ELF-1 (cell line): ENCODE results near the gene HHLA2.
"Not testable (repeated sequence)": the region's sequence is repeated elsewhere in the genome, so short reads cannot be mapped to it uniquely, and the experiment has no call there.

Experiments used
- DNase-seq: peaks from one replicate; pipeline ENCODE4 v3.0.0-alpha.2; 2016; ENCODE audit warnings: low read depth, low spot score

The HHLA2 gene, protein sequence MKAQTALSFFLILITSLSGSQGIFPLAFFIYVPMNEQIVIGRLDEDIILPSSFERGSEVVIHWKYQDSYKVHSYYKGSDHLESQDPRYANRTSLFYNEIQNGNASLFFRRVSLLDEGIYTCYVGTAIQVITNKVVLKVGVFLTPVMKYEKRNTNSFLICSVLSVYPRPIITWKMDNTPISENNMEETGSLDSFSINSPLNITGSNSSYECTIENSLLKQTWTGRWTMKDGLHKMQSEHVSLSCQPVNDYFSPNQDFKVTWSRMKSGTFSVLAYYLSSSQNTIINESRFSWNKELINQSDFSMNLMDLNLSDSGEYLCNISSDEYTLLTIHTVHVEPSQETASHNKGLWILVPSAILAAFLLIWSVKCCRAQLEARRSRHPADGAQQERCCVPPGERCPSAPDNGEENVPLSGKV

DNA sequence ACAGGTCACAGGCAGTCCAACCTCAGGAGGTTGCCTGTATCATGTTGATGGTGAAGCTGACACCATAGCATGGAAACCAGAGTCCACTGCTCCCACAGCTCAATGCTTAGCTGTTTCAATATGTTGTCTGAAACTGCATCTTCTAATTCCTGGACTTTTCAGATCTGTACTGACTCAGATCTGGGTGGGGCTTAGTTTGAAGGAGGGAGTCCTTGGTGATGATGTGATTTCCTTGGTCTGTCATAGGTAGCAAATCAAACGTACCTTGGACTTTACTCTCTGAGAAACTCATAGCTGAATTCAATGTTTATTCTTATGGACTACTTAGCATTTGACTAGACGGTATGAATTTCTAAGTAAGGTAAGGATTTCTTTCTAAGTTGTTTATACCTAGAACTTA lies at the start of gene HHLA2:
Gene HHLA2, plus strand, starts transcription at position 310 of the 400 bp plus-strand sequence. CDS start 55,266 bp downstream, outside the sequence.
- no peak for DNase-seq

DNA sequence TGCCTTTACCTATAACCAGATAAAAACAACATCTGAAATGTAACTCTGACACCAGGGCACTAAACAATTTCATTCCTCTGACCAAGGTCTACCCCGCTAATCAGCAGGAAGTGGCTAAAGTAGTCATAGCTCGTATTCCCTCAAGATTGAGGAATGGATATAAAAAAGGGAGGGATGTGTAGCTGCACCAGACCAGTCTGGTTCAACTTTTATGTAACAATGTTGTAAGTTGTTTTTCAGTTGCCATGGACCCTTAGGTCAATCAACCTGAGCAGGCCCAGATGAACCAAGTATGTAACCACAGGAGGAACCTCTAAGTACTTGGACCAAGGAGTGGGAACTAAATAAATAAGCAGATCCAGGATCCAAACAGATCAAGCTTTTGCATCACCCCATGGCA lies 45.7 kb upstream of the HHLA2 start:
- DNase-seq, result no peak

DNA sequence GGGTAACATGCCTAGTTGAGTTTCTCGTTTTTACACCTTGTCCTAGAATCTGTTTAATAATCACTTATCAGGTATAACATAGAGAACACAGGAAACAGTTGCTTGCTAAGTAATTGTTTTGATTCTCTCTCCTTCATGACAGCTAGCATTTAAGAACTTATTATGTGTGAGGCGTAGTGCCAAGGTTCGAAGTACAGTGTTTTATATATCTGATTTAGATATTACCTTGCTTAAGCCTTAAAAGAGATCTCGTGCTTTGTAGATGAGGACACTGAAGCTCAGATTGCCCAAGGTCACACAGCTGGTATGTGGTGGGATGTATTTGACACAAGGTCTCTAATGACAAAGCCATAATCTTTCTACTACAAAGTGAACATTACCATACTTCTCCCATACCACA lies 45.1 kb upstream of the HHLA2 start:
- no peak for DNase-seq

DNA sequence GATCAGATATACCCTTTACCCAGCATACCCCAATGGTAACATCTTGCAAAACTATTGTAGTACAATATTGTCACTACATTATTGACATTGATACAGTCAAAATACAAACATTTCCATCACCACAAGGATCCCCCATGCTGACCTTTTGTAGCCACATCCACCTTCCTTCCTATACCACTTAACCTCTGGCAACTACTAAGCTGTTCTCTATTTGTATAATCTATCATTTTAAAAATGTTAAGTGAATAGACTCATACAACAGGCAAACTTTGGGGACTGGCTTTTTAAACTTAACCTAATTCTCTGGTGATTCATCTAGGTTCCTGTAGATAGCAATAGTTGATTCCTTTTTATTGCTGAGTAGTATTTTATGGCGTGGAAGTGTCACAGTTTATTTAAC lies 44.5 kb upstream of the HHLA2 start:
- no peak for DNase-seq

DNA sequence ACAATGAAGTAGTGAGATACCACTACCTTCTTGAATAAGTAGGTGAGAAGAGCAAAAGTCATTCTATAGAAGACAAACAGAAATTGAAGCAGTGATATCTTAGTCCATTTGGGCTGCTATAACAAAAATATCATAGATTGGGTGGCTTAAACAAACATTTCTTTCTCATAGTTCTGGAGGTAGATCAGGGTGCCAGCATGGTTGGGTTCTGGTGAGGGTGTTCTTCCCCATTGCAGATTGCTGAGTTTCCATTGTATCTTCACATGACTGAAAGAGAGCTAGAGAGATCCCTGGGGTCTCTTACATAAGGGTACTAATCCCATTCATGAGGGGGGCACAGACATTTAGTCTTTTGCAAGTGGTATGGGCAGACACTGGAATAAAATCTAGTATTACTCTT lies 41.2 kb upstream of the HHLA2 start:
- no peak for DNase-seq

DNA sequence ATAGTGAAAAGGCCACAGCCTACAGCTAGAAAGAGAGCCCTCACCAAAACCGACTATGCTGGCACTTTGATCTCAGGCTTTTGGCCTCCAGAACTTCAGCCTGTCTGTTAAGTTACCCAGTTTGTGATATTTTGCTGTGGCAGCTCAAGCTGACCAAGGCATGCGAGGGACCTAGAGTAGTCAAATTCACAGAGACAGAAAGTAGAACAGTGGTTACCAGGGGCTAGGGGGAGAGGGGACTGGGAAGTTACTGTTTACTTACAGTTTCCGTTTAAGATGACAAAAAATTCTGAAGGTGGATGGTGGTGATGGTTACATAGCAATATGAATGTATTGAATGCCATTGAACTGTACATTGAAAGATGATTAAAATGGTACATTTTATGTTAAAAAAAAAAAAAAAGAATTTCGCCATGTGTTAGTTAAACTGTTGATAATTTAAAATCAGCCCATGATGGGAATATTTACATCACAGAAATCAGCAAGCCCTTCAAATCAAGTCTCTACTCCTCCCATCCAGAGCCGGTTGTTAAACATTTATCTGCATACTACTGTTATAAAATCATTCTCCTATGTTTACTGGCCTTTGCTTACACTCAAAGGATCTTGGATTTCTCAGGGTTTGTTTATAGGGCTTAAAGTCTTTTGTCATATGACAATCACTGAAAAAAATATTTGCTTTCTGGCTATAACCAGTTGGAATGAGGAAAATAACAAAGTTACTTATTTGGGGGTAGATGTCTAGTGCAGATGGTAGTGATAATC lies 31.6 kb upstream of the HHLA2 start:
- not testable (repeated sequence) for DNase-seq

DNA sequence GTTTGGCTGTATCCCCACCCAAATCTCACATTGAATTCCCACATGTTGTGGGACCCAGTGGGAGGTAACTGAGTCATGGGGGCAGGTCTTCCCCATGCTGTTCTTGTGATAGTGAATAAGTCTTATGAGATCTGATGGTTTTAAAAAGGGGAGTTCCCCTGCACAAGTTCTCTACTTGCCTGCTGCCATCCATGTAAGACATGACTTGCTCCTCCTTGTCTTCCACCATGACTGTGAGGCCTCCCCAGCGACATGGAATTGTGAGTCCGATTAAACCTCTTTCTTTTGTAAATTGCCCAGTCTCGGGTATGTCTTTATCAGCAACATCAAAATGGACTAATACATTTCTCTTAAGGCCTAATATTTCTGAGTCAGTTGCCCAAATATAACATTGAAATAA lies 28.1 kb upstream of the HHLA2 start:
- DNase-seq, result not testable (repeated sequence)

DNA sequence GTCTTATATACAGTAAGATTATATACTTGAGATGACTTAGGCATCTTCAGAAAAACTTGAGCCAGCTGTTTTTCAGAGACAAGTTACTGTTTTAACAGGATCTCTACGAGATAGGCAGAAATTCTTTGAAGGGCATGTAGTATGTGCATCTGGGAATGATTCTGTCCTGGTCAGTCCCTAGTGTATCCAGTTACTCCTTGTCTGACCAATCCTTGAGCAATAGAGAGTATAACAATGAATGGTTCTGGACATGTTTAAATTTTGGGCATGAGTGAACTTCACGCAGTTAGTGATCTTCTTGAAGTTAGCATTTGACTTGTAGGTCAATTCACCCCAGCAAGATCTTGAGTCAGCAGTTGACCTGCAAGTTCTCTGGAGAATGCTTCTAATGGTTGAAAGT lies 24.7 kb upstream of the HHLA2 start:
- no peak for DNase-seq

DNA sequence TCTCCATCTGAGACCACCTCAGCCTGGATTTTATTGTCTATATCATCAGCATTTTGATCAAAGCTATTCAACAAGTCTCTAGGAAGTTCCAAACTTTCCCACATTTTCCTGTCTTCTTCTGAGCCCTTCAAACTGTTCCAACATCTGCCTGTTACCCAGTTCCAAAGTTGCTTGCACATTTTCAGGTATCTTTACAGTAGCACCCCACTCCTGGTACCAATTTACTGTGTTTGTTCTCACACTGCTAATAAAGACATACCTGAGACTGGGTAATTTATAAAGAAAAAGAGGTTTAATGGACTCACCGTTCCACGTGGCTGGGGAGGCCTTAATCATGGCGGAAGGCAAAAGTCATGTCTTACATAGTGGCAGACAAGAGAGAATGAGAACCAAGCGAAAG lies 17.3 kb upstream of the HHLA2 start:
- not testable (repeated sequence) for DNase-seq

DNA sequence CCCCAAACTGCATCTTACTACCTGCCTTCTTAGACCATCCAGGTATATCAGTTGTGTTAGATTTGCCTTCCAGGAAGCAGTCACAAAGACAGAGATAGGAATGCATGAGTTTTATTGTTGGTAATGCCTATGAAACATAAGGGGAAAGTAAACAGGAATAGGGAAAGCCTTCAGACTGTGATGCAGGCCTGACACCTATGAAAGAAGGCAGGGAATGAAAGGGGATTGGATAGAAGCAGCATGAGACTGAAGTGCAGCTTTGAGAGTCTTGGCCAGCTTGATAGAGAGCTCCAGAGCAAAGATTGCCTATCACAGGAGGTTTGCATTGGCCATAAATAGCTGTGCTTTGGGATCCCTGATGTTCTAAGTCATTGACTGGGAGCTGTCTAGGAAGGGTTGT lies 15.9 kb upstream of the HHLA2 start:
- DNase-seq, result no peak

DNA sequence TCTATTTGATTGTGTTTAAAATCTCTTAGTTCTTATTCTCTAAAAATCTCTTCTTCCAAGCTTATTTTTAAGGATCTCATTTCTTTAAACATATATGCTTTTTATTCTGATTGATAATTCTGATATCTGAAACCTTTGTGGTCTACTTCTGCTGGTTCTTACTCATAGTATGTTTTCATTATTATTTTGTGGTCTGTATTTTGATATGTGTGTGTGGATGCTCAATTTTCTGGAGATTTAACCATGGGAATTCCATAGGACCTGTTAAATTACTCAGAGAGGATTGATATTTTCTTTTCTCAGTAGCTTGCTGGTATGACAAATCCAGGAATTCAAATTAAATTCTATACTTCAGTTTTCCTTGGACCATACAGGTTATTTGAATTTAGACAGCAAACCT lies 14.7 kb upstream of the HHLA2 start:
- no peak for DNase-seq

DNA sequence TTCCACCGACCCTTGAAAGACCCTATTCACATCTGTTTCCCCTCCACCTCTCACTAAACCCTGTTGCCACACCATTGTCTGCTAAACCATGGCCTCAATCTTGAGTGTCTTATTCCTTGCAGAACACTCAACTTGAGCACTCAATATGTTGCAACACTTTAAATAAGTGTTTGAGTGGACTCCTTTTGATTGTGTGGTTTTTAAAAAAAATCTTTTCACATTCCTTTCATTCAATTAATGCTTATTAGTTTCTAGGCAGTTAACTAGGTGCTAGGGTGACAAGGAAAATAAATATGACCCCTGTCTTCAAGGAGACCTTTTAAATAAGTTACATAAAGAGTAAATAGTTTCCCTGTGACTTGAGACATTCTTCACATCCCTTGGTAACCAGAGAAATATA lies 13.3 kb upstream of the HHLA2 start:
- DNase-seq, result no peak

DNA sequence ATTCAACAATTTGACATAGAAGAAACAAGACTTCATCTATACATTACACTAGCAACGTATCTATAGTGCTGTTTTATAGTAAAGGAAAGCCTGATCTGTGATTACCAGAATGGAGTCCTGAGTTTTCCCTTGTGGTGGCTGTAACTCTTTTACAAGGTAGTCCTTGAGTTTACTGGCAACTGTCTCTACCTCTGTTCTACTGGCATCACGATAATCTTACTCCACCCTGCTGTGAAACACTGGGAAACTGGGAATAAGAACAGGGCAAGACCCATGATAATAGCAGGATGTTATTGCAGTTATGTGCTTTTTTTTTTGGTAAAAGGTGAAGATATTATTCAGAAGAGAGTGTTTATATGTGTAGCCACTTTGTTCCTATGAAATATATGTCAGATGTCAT lies 12.4 kb upstream of the HHLA2 start:
- DNase-seq, result no peak

DNA sequence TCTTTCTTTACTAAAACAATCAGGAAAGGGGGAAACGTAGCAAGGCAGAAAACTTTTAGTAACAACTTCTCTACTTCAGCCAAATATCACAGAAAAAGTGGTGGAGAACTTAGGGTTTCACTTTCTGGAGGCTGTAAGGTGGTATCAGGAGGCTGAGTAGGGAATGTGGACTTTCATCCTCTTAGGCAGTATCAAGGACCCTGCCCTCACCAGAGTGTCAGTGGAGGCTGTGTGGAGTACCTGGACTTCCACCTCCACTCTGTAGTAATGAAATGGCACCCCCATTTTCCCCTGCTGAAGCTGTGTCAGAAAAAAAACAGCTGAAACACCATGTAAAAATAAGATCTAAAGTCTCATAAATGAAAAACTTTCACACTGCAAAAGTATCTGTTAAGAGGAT lies 11.2 kb upstream of the HHLA2 start:
- no peak for DNase-seq

DNA sequence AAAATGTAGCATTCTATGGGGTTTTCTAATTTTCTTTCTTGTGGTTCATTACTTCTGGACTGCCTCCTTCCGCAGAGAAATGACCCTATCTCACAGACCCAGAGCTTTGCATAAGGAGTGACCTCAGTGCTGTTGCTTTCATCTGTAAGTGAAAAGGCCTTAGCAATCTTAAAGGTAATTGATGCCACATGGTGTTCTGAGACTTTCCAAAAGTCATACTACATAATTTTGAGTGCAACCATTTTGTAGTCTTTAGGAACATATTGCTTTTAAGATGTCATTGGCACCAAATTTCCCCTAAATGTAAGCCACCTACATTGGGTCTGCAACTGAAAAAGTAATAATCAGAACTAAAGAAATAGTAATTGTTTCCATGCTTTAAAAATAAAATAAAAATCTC lies 9.2 kb upstream of the HHLA2 start:
- no peak for DNase-seq

DNA sequence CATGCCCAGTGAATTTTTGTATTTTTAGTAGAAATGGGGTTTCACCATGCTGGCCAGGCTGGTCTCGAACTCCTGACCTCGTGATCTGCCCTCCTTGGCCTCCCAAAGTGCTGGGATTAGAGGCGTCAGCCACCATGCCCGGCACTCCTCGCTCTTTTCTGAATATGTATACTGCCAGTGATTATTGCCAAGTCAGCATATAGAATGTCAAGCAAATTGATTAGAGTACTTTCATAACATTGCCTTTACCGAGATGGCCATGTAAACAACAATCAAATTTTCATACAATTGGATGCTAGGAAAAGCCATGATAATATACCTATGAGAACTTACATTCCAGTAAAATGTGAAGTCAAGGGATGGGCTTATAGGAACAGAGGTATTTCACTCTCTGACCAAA lies 8.2 kb upstream of the HHLA2 start:
- DNase-seq, result not testable (repeated sequence)

DNA sequence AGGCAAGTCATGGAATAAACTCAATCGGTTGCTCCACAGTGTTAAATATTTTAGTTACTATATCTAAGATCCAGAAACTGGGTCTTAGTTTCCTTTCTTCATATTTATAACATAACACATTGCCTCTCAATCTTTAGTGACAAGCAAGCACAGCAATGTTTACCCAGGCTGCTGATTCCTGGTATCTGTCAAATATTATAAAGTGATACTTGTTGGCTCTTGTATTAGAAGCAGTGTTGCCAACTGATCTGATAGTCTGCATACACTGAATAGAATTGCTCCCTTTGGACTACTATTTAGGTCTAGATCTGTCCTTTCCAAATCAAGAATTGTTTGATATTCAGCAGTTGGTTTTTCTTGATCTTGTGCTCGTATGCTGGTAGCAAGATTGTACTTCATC lies 7.2 kb upstream of the HHLA2 start:
- DNase-seq, result no peak

DNA sequence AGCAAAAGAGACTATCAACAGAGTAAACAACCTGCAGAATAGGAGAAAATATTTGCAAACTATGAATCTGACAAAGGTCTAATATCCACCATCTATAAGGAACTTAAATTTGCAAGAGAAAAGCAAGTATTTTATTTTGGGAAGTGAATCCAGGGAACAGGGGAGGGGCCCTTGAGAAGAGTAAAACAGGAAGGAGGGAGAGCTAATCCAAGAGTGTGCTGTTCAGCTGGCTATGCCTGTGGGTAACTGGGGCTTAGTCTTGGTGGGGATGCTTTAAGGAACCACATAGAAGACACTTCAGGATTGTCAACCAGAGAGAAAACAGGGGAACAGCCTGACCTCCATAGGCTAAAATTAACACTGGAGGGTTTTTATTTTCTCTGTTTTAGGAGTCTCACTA lies 3.9 kb upstream of the HHLA2 start:
- DNase-seq, result no peak

DNA sequence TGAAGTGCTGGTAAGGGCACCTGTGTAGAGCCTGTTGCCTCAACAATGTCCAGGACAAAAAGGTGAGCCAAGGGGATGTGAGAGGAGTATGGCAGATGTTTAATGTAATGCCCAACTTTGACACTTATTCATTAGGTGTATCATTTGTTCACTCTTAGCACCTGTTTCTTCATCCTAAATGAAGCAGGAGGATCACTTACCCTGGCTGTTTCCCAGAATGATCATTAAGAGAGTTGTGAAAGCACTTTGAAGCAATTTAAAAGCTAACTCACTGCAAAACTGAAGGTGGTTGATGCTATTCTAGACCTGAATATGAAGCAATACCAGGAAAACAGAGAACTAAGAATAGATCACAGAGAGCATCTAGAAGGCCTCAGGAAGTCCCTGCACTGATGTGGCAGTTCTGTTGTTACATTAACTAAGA lies 3.4 kb upstream of the HHLA2 start:
- DNase-seq, result no peak

DNA sequence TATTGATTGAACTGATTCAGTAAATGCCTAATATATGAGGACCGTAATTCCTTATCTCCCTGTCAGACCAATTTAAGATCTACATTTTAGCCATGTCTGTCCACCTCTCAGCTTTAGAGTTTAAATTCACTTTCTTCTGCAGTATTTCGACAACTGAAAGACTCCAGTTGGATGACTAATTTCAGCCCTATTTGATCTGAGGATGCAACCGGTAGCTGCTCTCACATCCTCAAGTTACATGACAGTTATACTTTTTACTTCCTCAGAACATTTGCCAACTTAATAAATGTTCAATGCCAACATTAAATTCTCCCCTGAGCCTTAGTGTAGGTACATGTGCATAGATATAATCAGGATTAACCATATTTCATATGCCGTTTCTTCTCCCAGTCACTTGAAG lies 2.5 kb upstream of the HHLA2 start:
- DNase-seq, result no peak

DNA sequence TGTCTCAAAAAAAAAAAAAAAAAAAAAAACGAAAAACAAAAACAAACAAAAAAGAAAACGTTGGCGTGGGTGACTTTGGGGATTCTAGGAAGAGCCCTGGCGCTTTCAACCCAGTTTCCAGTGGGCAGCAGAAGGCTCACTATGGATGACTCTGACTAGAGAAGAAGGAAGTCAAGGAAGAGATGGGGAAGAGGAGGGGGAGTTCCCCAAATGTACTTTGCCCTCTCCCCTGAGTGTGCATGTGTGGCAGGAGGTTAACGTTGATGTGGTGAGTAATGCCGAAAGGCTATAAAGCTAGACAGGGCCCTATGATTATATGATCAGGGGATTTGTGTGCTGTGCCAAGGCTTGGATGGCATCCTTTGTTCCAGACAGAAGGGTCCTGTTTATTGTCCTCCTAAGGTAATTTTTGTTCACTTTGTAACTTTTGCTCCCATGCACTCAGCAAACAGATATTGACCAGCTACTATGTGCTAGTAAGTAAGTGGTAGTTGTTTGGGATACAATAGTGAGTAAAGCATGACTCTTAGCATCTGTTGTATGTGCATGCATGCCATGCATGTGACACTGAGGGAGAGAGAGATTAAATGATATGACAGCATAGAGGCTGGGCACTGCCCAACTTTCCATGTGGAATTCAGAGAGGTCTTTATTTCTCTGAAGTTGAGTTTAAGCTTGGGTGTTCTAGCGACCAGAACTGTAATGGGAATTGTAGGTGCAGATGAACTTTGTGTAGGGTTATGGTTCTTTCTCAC lies 750 bp upstream of the HHLA2 start:
- DNase-seq, result no peak

DNA sequence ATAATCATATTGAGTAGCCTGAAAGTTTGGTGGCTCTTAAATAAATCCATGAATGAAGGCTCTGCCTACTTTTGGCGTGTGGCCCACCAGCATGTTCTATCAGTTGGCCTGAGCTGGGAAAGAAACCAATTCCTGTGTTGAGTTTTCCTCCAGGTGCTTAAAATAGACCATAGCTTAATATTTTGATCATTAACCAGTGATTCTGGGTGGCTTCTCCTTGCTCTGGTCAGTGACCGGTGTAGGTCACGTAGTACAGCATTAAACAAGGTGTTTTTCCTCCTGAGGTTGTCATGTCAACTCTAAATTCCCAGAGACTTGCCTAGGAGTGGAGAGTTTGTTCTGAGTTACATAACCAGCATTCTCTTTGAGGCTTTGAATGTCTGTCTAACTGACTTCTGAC lies 1.3 kb downstream of the HHLA2 start:
- DNase-seq, result peak; percentile 75
